Astrocyte of the hippocampus (primary cell): ENCODE results near the gene TCEA2.

Experiments
- DNase-seq: peaks from one replicate; pipeline ENCODE4 v3.0.0; 2011; ENCODE audit warnings: low read depth, low spot score

The TCEA2 gene

GRCh38 chr20:64064145-64064698 lies 1.2 kb downstream of the TCEA2 start:
- DNase-seq: peak; percentile 75

GRCh38 chr20:64065062-64065973 lies 2.3 kb downstream of the TCEA2 start:
- no peak for DNase-seq

- DNase-seq: peak; percentile 74
Measured at GRCh38 chr20:64065974-64066343, 3.0 kb downstream of the TCEA2 start.

- DNase-seq: no peak
Measured at GRCh38 chr20:64067005-64067632, 4.1 kb downstream of the TCEA2 start.

- no peak for DNase-seq
Measured at GRCh38 chr20:64067733-64068307, 4.8 kb downstream of the TCEA2 start.

- no peak for DNase-seq
Measured at GRCh38 chr20:64068386-64069208, 5.6 kb downstream of the TCEA2 start.

GRCh38 chr20:64069209-64069613 lies 6.2 kb downstream of the TCEA2 start:
- DNase-seq: no peak

GRCh38 chr20:64069614-64070243 lies 6.7 kb downstream of the TCEA2 start:
- DNase-seq: peak; percentile 65

- no peak for DNase-seq
Measured at GRCh38 chr20:64070244-64070993, 7.4 kb downstream of the TCEA2 start.

GRCh38 chr20:64071341-64072332 lies 8.6 kb downstream of the TCEA2 start:
- no peak for DNase-seq

GRCh38 chr20:64072498-64073063 lies 9.6 kb downstream of the TCEA2 start:
- DNase-seq: no peak

- no peak for DNase-seq
Measured at GRCh38 chr20:64073476-64074183, 10.6 kb downstream of the TCEA2 start.

- no peak for DNase-seq
Measured at GRCh38 chr20:64074184-64074789, 11.3 kb downstream of the TCEA2 start.

- no peak for DNase-seq
Measured at GRCh38 chr20:64074963-64075362, 12.0 kb downstream of the TCEA2 start.

- DNase-seq: no peak
Measured at GRCh38 chr20:64075556-64075955, 12.6 kb downstream of the TCEA2 start.

GRCh38 chr20:64076061-64076997 lies 13.3 kb downstream of the TCEA2 start:
- no peak for DNase-seq

- DNase-seq: no peak
Measured at GRCh38 chr20:64077094-64077493, 14.1 kb downstream of the TCEA2 start.
